K562 (cell line): ENCODE data around the gene NACC1. TPM values are rescaled to one million over a fixed set of nuclear protein-coding genes. Genes with fewer than 3 reads are reported as not detected.

Source experiments
- ATAC-seq: fragments of 200-7000 bp; cut with Tn5 transposase; 3 replicates; pipeline ENCODE4 v1.9.1; 2020; ENCODE audit warnings: moderate library complexity
- BruUV-seq: library from RNA; stranded (reverse); fragments of 400-500 nt; replicated peaks from 2 replicates; lab custom pipeline; 2021; lab: Mats Ljungman, UMichigan
- CTCF ChIA-PET: fragments of 300-600 bp; formaldehyde crosslinking; extraction: SDS; loops from one replicate; lab custom pipeline; 2021; ENCODE audit warnings: low intra/inter-chr PET ratio; lab: Yijun Ruan, JAX
- POLR2A ChIA-PET: fragments of 300-600, 350-650 bp; sonication (Branson Sonifier 250); formaldehyde crosslinking; extraction: SDS; loops from one replicate; lab custom pipeline; 2021; ENCODE audit warnings: antibody characterized with exemption, inconsistent platforms; lab: Yijun Ruan, JAX
- DNase-seq, 4 experiments: peaks; one replicate each; pipeline versions ENCODE4 v3.0.0 to v3.0.0-alpha.2; 2011 to 2018; ENCODE audit warnings: low spot score in 3 of 4, mixed read lengths in 3 of 4; ENCODE audit errors: extremely low read depth in 1 of 4
- FAIRE-seq: peaks from 2 replicates; lab custom pipeline; 2011; peaks lifted over from hg19 to GRCh38; lab: Jason Lieb, UNC
- H2AFZ ChIP-seq: 2 replicates; pipeline ENCODE4 v1.6.0; 2011; ENCODE audit warnings: low read depth, low read length, control low read depth, inconsistent platforms
- H3K27ac ChIP-seq: fragments of 200-600 bp; 3 replicates; pipeline ENCODE4 v1.8.0; 2011; ENCODE audit warnings: low read depth, mild to moderate bottlenecking, control low read depth, inconsistent platforms, low read length, moderate library complexity, mixed read lengths; ENCODE audit errors: extremely low read depth
- H3K27me3 ChIP-seq, 2 experiments: fragments of 300-600 bp in 1 of 2; 2 replicates in 1 of 2; 3 replicates in 1 of 2; pipeline versions ENCODE4 v1.6.0 to v1.8.0; 2011; ENCODE audit warnings: inconsistent platforms in 2 of 2, low read length in 2 of 2, mild to moderate bottlenecking in 1 of 2, mixed read lengths in 1 of 2, moderate library complexity in 1 of 2; ENCODE audit not compliant: control insufficient read depth in 2 of 2, insufficient read depth in 2 of 2
- H3K36me3 ChIP-seq: fragments of 300-600 bp; 3 replicates; pipeline ENCODE4 v1.8.0; 2011; ENCODE audit warnings: mild to moderate bottlenecking, low read length, inconsistent platforms; ENCODE audit not compliant: control insufficient read depth, insufficient read depth
- H3K4me1 ChIP-seq, 2 experiments: fragments of 200-600 bp in 1 of 2; replicated peaks in 1 of 2; 2 replicates in 1 of 2; 3 replicates in 1 of 2; pipeline versions ENCODE4 v1.5.1 to v1.8.0; 2011; ENCODE audit warnings: inconsistent platforms in 2 of 2, low read length in 2 of 2, mild to moderate bottlenecking in 1 of 2, mixed read lengths in 1 of 2, moderate library complexity in 1 of 2; ENCODE audit not compliant: control insufficient read depth in 2 of 2, insufficient read depth in 2 of 2
- H3K4me2 ChIP-seq: 2 replicates; pipeline ENCODE4 v1.6.1; 2011; ENCODE audit warnings: low read length, control low read depth, inconsistent platforms, mixed read lengths; ENCODE audit not compliant: insufficient read depth
- H3K4me3 ChIP-seq: fragments of 200-600 bp; sonication (generic), shearing (Covaris generic); 2 replicates; pipeline ENCODE4 v1.5.1; 2016; ENCODE audit warnings: control low read depth, inconsistent platforms
- H3K79me2 ChIP-seq: fragments of 200-600 bp; 3 replicates; pipeline ENCODE4 v1.8.0; 2011; ENCODE audit warnings: low read length, inconsistent platforms; ENCODE audit not compliant: control insufficient read depth, insufficient read depth
- H3K9ac ChIP-seq, 2 experiments: 2 replicates each; pipeline versions ENCODE4 v1.6.0 to v1.6.1; 2011; ENCODE audit warnings: low read depth in 2 of 2, low read length in 2 of 2, control low read depth in 1 of 2, inconsistent platforms in 1 of 2, mild to moderate bottlenecking in 1 of 2, mixed read lengths in 1 of 2; ENCODE audit not compliant: insufficient read depth in 1 of 2
- H3K9me1 ChIP-seq: one replicate; pipeline ENCODE4 v1.6.0; 2011; ENCODE audit warnings: inconsistent platforms, mild to moderate bottlenecking, low read length, moderate library complexity; ENCODE audit not compliant: control insufficient read depth, insufficient read depth
- H3K9me3 ChIP-seq: replicated peaks from 2 replicates; pipeline ENCODE4 v1.5.1; 2011; ENCODE audit warnings: low read depth, low read length, inconsistent platforms; ENCODE audit not compliant: control insufficient read depth, insufficient read depth
- H4K20me1 ChIP-seq: replicated peaks from 2 replicates; pipeline ENCODE4 v1.6.1; 2011; ENCODE audit warnings: low read length, inconsistent platforms, mixed read lengths; ENCODE audit not compliant: control insufficient read depth, insufficient read depth
- CBFA2T3 ChIP-seq: fragments of 450-650 bp; IDR thresholded peaks from 2 replicates; pipeline ENCODE4 v1.6.1; 2017
- MAZ ChIP-seq, 2 experiments: fragments of 450-650 bp in 1 of 2; sonication (generic) in 1 of 2; formaldehyde crosslinking; IDR thresholded peaks in 1 of 2; conservative IDR thresholded peaks in 1 of 2; 2 replicates each; pipeline versions ENCODE4 v1.4.0 to v1.5.0; 2020; ENCODE audit warnings: mild to moderate bottlenecking in 1 of 2, missing genetic modification reagents in 1 of 2
- RBFOX2 ChIP-seq: fragments of 200-400 bp; formaldehyde crosslinking; IDR thresholded peaks from 2 replicates; pipeline ENCODE4 v1.6.1; 2017; ENCODE audit warnings: low read depth, mild to moderate bottlenecking, low read length, moderate library complexity
- SMAD4 ChIP-seq: fragments of 250-450 bp; sonication (Bioruptor Pico); conservative IDR thresholded peaks from 2 replicates; pipeline ENCODE4 v1.8.0; 2021; ENCODE audit warnings: inconsistent platforms, mild to moderate bottlenecking, moderate library complexity
- STAG1 ChIP-seq: sonication (generic); formaldehyde crosslinking; IDR thresholded peaks from 2 replicates; pipeline ENCODE4 v1.5.0; 2020; ENCODE audit warnings: missing genetic modification reagents, borderline replicate concordance
- TAF1 ChIP-seq: IDR thresholded peaks from 2 replicates; pipeline ENCODE4 v1.6.1; 2011; ENCODE audit warnings: mild to moderate bottlenecking, low read length, moderate library complexity; ENCODE audit not compliant: insufficient read depth, control insufficient read depth, severe bottlenecking; ENCODE audit errors: extremely low read depth
- ZFP30 ChIP-seq: fragments of 250-450 bp; sonication (Bioruptor Pico); IDR thresholded peaks from 2 replicates; pipeline ENCODE4 v1.8.0; 2022; ENCODE audit warnings: moderate library complexity, mild to moderate bottlenecking, inconsistent platforms, borderline replicate concordance
- ZNF384 ChIP-seq: IDR thresholded peaks from 2 replicates; pipeline ENCODE4 v1.6.1; 2012; ENCODE audit warnings: low read depth, low read length, improper control_type of control experiment
- ZNF696 ChIP-seq: fragments of 250-450 bp; sonication (Bioruptor Pico); conservative IDR thresholded peaks from 2 replicates; pipeline ENCODE4 v1.4.0; 2020; ENCODE audit warnings: mild to moderate bottlenecking, moderate library complexity
- ZNF699 ChIP-seq: fragments of 250-450 bp; sonication (Bioruptor Pico); IDR thresholded peaks from 2 replicates; pipeline ENCODE4 v1.8.0; 2021; ENCODE audit warnings: mild to moderate bottlenecking, moderate library complexity; ENCODE audit not compliant: insufficient replicate concordance
- ZNF75A ChIP-seq: fragments of 450-650 bp; formaldehyde crosslinking; IDR thresholded peaks from 2 replicates; pipeline ENCODE4 v1.4.0; 2020; ENCODE audit warnings: mild to moderate bottlenecking
- WGBS: fragments of 100-300 bp; shearing (Covaris generic); methylation state at CpG from one replicate; pipeline ENCODE4 v1.1.6; 2016; ENCODE audit warnings: low coverage, mixed read lengths; ENCODE audit not compliant: insufficient coverage; ENCODE audit errors: missing lambda C conversion rate; 5-methylcytosine and 5-hydroxymethylcytosine counted together
- in situ Hi-C: fragments of 300-500 bp; cut with MboI; formaldehyde crosslinking; loops from 4 replicates; pipeline ENCODE4 v1.15.0; 2018; ENCODE audit warnings: inconsistent platforms, mixed read lengths
- intact Hi-C: fragments of 100-400 bp; cut with micrococcal nuclease; formaldehyde crosslinking; loops from 2 replicates; pipeline ENCODE4 v1.14.2; 2022
- polyA plus RNA-seq, 8 experiments: library from polyadenylated mRNA; depleted of rRNA in 4 of 8; stranded (reverse) in 5 of 8; unstranded in 3 of 8; fragments of >200 nt; fragmentation: Nextera tagmentation in 2 of 8; fragmentation: Illumina TruSeq in 1 of 8; extraction: Ambion mirVana in 2 of 8; extraction: Trizol in 1 of 8; gene quantifications; 2 replicates each; pipeline versions ENCODE4 v1.2.1 to v1.2.3, GENCODE V29; 2011 to 2014; ENCODE audit warnings: inconsistent platforms in 1 of 8, missing spikeins in 1 of 8
- total RNA-seq, 7 experiments: library from RNA; depleted of rRNA in 6 of 7; stranded (reverse); fragments of >200 nt in 6 of 7; fragmentation: Illumina TruSeq in 2 of 7; extraction: Trizol in 2 of 7; gene quantifications; 2 replicates each; pipeline versions ENCODE4 v1.2.1 to v1.2.3, GENCODE V29; 2011 to 2021; ENCODE audit warnings: low replicate concordance in 1 of 7
- TF ChIP-seq, protein P1 (sequence below): fragments of 450-650 bp; formaldehyde crosslinking; IDR thresholded peaks from 2 replicates; pipeline ENCODE4 v1.4.0; 2022; ENCODE audit warnings: missing genetic modification characterization
- TF ChIP-seq, protein P2 (sequence below): fragments of 250-450 bp; sonication (Bioruptor Pico); IDR thresholded peaks from 2 replicates; pipeline ENCODE4 v1.4.0; 2020; ENCODE audit warnings: mild to moderate bottlenecking, moderate library complexity
- TF ChIP-seq, protein P3 (sequence below): fragments of 200-800 bp; sonication (Bioruptor generic); IDR thresholded peaks from 2 replicates; pipeline ENCODE4 v1.6.1; 2017; ENCODE audit warnings: missing genetic modification characterization, missing compliant biosample characterization

The NACC1 gene
- total and polyA plus RNA-seq, 9 of the 15 experiments (the other 6 are each of a cell fraction or from before 2014, with no cell fraction given) = 0.04 to 96.6 (median 25.8) TPM

DNA sequence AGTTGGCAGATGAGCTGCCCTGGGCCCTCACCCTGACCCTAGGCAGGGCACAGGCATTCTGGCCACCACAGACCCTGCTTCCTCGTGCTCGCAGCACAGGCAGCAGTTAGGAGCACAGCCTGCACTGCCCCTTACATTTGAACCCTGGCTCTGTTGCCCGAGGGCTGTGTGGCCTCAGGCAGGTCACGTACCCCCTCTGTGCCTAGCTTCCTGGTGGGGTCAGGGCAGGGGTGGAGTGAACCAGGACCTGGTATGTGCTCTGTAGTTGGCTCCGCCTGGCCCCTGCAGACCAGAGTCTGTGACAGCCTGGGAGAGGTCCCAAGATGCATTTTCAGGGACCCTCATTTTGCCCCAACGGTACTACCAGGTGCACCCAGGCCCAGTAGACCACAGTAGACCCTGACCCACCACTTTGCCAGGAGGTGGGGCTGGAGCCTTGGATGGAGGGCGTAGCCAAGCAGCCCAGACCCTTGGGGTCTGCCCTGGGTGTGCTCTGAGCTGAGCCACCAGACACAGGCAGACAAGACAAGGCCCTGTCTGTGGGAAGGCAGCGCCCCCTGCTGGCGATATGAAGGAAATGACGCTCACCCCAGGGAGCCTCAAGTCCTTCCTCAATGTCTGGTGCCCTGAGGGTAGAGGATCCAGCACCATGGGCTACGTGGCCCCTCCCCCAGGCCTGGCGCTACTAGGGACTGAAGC, 24.5 kb upstream of the NACC1 start:
- Histone ChIP-seq H3K27ac (peak overlapping the region; percentile 10; the same call in 1 of the 3 replicates), H3K79me2 (peaks cover 8% of the 10 kb centered on the region; the same call in 2 of the 3 replicates), H3K9me1 (no peaks in the 10 kb centered on the region), H3K36me3 (peaks cover 6% of the 10 kb centered on the region; the same call in 1 of the 3 replicates), H3K27me3 (no peaks in the 10 kb centered on the region), H3K4me2 (no peak overlapping the region), H4K20me1 (no peaks in the 10 kb centered on the region), H3K4me3 (no peak overlapping the region), H3K9me3 (no peaks in the 10 kb centered on the region), H3K9ac (peak overlapping the region in 1 of 2 experiments; percentile 86; a peak in 2 of 4 replicates), H3K4me1 (peaks cover 36 to 84% of the 10 kb centered on the region in 2 experiments), H2AFZ (no peak overlapping the region)
- DNase-seq (peak; percentile 83 to 92 (median 87)), ATAC-seq (peak; percentile 57), FAIRE-seq (peak; percentile 95)
- no TSS peak for BruUV-seq
- intact Hi-C loops = loop anchor here (1.0 to 5.0 kb wide), 2 partner anchors 61 to 116 kb away; no protein-coding TSS in a partner anchor
- POLR2A ChIA-PET = interaction anchor here (0.7 to 2.8 kb wide), 13 partner anchors 8 to 213 kb away, joined by 3 to 17 read pairs (median 4); partner anchors contain the start of gene DAND5
- 25% methylated on average over 12 of the region's 12 CpGs for WGBS
- CTCF ChIA-PET = interaction anchor here (0.5 to 4.7 kb wide), 7 partner anchors 19 to 228 kb away, joined by 3 to 59 read pairs (median 5); no protein-coding TSS in a partner anchor
- in situ Hi-C loops = loop anchor here (5.0 kb wide), 1 partner anchor 116 kb away; no protein-coding TSS in a partner anchor
- TF ChIP-seq SMAD4 (CRISPR knock-in tag) (0 out of 2 replicates have a peak, but pooled peaks have one; percentile 17), ZNF384 (no peak; the same call in 1 of the 2 replicates), MAZ (CRISPR knock-in tag; conservative IDR thresholded peaks at IDR 0.05 in 1 of 2, IDR thresholded peaks at IDR 0.05 in 1 of 2) (peak in 1 of 2 experiments; percentile 58; a peak in 1 of 4 replicates), TAF1 (no peak), STAG1 (peak; percentile 93), ZNF696 (CRISPR knock-in tag) (no peak), ZNF699 (no peak), ZFP30 (CRISPR knock-in tag) (no peak), CBFA2T3 (no peak), RBFOX2 (no peak), ZNF75A (CRISPR knock-in tag) (no peak)
- TF ChIP-seq, protein P1, sequence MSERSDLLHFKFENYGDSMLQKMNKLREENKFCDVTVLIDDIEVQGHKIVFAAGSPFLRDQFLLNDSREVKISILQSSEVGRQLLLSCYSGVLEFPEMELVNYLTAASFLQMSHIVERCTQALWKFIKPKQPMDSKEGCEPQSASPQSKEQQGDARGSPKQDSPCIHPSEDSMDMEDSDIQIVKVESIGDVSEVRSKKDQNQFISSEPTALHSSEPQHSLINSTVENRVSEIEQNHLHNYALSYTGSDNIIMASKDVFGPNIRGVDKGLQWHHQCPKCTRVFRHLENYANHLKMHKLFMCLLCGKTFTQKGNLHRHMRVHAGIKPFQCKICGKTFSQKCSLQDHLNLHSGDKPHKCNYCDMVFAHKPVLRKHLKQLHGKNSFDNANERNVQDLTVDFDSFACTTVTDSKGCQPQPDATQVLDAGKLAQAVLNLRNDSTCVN = no peak
- TF ChIP-seq, protein P2, sequence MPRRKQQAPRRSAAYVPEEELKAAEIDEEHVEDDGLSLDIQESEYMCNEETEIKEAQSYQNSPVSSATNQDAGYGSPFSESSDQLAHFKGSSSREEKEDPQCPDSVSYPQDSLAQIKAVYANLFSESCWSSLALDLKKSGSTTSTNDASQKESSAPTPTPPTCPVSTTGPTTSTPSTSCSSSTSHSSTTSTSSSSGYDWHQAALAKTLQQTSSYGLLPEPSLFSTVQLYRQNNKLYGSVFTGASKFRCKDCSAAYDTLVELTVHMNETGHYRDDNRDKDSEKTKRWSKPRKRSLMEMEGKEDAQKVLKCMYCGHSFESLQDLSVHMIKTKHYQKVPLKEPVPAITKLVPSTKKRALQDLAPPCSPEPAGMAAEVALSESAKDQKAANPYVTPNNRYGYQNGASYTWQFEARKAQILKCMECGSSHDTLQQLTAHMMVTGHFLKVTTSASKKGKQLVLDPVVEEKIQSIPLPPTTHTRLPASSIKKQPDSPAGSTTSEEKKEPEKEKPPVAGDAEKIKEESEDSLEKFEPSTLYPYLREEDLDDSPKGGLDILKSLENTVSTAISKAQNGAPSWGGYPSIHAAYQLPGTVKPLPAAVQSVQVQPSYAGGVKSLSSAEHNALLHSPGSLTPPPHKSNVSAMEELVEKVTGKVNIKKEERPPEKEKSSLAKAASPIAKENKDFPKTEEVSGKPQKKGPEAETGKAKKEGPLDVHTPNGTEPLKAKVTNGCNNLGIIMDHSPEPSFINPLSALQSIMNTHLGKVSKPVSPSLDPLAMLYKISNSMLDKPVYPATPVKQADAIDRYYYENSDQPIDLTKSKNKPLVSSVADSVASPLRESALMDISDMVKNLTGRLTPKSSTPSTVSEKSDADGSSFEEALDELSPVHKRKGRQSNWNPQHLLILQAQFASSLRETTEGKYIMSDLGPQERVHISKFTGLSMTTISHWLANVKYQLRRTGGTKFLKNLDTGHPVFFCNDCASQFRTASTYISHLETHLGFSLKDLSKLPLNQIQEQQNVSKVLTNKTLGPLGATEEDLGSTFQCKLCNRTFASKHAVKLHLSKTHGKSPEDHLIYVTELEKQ (CRISPR knock-in tag) = no peak
- TF ChIP-seq, protein P3, sequence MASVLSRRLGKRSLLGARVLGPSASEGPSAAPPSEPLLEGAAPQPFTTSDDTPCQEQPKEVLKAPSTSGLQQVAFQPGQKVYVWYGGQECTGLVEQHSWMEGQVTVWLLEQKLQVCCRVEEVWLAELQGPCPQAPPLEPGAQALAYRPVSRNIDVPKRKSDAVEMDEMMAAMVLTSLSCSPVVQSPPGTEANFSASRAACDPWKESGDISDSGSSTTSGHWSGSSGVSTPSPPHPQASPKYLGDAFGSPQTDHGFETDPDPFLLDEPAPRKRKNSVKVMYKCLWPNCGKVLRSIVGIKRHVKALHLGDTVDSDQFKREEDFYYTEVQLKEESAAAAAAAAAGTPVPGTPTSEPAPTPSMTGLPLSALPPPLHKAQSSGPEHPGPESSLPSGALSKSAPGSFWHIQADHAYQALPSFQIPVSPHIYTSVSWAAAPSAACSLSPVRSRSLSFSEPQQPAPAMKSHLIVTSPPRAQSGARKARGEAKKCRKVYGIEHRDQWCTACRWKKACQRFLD (CRISPR knock-in tag) = no peak
